SK-N-SH treated with all-trans-retinoic acid at 6 μM for 48 hours (cell line): Measurements from ENCODE around the gene CTNND2.

Experiments
- ARNTL ChIP-seq: fragments of 450-650 bp; formaldehyde crosslinking; IDR thresholded peaks from 2 replicates; pipeline ENCODE4 v1.5.0; 2020; ENCODE audit warnings: low read depth, mild to moderate bottlenecking, moderate library complexity, borderline replicate concordance
- CREB5 ChIP-seq: fragments of 250-450 bp; sonication (Bioruptor Pico); IDR thresholded peaks from 2 replicates; pipeline ENCODE4 v1.5.1; 2020; ENCODE audit warnings: low read depth, mild to moderate bottlenecking, moderate library complexity
- ESRRG ChIP-seq: fragments of 250-450 bp; sonication (Bioruptor Pico); IDR thresholded peaks from 2 replicates; pipeline ENCODE4 v1.6.1; 2021; ENCODE audit warnings: mild to moderate bottlenecking
- PPARA ChIP-seq: fragments of 250-450 bp; sonication (Bioruptor Pico); IDR thresholded peaks from 2 replicates; pipeline ENCODE4 v1.5.0; 2020; ENCODE audit warnings: mild to moderate bottlenecking, borderline replicate concordance
- RARB ChIP-seq: fragments of 250-450 bp; sonication (Bioruptor Pico); IDR thresholded peaks from 2 replicates; pipeline ENCODE4 v1.8.0; 2021; ENCODE audit warnings: mild to moderate bottlenecking, moderate library complexity
- TOX ChIP-seq: fragments of 250-450 bp; sonication (Bioruptor Pico); IDR thresholded peaks from 2 replicates; pipeline ENCODE4 v1.8.0; 2021; ENCODE audit warnings: mild to moderate bottlenecking, moderate library complexity, borderline replicate concordance
- TSHZ2 ChIP-seq: fragments of 250-450 bp; sonication (Bioruptor Pico); IDR thresholded peaks from 2 replicates; pipeline ENCODE4 v1.5.0; 2020; ENCODE audit warnings: mild to moderate bottlenecking, moderate library complexity
- ZC3H10 ChIP-seq: fragments of 250-450 bp; sonication (Bioruptor Pico); IDR thresholded peaks from 2 replicates; pipeline ENCODE4 v1.5.1; 2021; ENCODE audit warnings: mild to moderate bottlenecking, moderate library complexity
- ZFP3 ChIP-seq: fragments of 250-450 bp; sonication (Bioruptor Pico); IDR thresholded peaks from 2 replicates; pipeline ENCODE4 v1.5.0; 2020; ENCODE audit warnings: mild to moderate bottlenecking, moderate library complexity
- ZFP30 ChIP-seq: fragments of 450-650 bp; formaldehyde crosslinking; IDR thresholded peaks from 2 replicates; pipeline ENCODE4 v1.5.0; 2022; ENCODE audit warnings: mild to moderate bottlenecking, moderate library complexity
- ZNF565 ChIP-seq: fragments of 450-650 bp; formaldehyde crosslinking; conservative IDR thresholded peaks from 2 replicates; pipeline ENCODE4 v1.5.0; 2020; ENCODE audit warnings: low read depth, mild to moderate bottlenecking, moderate library complexity
- TF ChIP-seq, protein P1 (sequence below): fragments of 250-450 bp; sonication (Bioruptor Pico); IDR thresholded peaks from 2 replicates; pipeline ENCODE4 v1.8.0; 2020; ENCODE audit warnings: mild to moderate bottlenecking, moderate library complexity, borderline replicate concordance
- TF ChIP-seq, protein P2 (sequence below): fragments of 250-450 bp; sonication (Bioruptor Pico); IDR thresholded peaks from 2 replicates; pipeline ENCODE4 v1.5.1; 2021; ENCODE audit warnings: mild to moderate bottlenecking, moderate library complexity

DNA sequence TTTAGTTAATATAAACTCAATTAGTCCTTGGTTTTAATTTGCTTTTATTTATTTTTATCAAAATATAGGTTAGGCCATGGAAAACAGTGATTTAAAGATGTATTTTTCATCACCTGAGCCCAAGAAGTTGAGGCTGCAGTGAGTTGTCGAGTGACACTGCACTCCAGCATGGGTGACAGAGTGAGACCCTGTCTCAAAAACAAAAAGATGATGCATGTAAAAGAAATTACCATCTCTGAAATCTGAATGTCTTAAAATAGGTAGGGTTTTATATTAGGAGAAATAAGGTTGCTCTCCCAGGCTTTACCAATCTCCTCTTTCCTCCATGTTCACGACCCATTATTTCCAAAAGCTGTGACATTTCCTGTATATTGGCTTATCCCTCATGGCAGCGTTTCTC is 980.9 kb downstream of the CTNND2 start:
- TF ChIP-seq ARNTL (CRISPR knock-in tag) (no peak), TOX (no peak), CREB5 (CRISPR knock-in tag) (no peak), TSHZ2 (no peak), RARB (no peak), ZC3H10 (CRISPR knock-in tag) (no peak), ZNF565 (CRISPR knock-in tag) (no peak), PPARA (no peak), ZFP3 (CRISPR knock-in tag) (no peak), ZFP30 (CRISPR knock-in tag) (no peak), ESRRG (no peak)
- TF ChIP-seq, protein P1, sequence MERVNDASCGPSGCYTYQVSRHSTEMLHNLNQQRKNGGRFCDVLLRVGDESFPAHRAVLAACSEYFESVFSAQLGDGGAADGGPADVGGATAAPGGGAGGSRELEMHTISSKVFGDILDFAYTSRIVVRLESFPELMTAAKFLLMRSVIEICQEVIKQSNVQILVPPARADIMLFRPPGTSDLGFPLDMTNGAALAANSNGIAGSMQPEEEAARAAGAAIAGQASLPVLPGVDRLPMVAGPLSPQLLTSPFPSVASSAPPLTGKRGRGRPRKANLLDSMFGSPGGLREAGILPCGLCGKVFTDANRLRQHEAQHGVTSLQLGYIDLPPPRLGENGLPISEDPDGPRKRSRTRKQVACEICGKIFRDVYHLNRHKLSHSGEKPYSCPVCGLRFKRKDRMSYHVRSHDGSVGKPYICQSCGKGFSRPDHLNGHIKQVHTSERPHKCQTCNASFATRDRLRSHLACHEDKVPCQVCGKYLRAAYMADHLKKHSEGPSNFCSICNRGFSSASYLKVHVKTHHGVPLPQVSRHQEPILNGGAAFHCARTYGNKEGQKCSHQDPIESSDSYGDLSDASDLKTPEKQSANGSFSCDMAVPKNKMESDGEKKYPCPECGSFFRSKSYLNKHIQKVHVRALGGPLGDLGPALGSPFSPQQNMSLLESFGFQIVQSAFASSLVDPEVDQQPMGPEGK (CRISPR knock-in tag) = no peak
- TF ChIP-seq, protein P2, sequence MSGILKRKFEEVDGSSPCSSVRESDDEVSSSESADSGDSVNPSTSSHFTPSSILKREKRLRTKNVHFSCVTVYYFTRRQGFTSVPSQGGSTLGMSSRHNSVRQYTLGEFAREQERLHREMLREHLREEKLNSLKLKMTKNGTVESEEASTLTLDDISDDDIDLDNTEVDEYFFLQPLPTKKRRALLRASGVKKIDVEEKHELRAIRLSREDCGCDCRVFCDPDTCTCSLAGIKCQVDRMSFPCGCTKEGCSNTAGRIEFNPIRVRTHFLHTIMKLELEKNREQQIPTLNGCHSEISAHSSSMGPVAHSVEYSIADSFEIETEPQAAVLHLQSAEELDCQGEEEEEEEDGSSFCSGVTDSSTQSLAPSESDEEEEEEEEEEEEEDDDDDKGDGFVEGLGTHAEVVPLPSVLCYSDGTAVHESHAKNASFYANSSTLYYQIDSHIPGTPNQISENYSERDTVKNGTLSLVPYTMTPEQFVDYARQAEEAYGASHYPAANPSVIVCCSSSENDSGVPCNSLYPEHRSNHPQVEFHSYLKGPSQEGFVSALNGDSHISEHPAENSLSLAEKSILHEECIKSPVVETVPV (CRISPR knock-in tag) = no peak
